ENCODE data around the gene DLGAP1.

DNA sequence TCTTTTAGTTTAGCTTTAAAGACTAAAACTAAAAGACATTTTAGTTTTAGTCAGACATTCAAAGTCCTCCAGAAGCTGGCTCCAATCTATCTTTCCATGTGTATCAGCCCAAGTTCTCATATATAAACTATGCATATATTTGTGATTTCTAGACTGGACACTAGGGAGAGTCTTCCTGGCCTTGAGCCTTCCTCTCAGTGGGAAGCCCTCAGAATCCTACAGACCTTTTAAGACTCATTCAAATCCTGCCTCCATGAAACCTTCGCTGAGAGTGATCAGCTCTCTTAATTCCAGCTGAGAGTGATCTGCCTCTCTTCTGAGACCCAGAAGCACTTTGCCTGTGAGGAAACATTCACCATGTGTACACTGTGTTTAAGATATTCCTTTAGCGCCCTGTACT is 552.4 kb downstream of the DLGAP1 start:
- TF ChIP-seq, protein P1, sequence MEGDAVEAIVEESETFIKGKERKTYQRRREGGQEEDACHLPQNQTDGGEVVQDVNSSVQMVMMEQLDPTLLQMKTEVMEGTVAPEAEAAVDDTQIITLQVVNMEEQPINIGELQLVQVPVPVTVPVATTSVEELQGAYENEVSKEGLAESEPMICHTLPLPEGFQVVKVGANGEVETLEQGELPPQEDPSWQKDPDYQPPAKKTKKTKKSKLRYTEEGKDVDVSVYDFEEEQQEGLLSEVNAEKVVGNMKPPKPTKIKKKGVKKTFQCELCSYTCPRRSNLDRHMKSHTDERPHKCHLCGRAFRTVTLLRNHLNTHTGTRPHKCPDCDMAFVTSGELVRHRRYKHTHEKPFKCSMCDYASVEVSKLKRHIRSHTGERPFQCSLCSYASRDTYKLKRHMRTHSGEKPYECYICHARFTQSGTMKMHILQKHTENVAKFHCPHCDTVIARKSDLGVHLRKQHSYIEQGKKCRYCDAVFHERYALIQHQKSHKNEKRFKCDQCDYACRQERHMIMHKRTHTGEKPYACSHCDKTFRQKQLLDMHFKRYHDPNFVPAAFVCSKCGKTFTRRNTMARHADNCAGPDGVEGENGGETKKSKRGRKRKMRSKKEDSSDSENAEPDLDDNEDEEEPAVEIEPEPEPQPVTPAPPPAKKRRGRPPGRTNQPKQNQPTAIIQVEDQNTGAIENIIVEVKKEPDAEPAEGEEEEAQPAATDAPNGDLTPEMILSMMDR (IDR thresholded peaks at IDR 0.05) = no peak
- no peak for TF ChIP-seq POLR2A (IDR thresholded peaks at IDR 0.05)

Data from right lobe of liver (tissue), 4 donors.